ENCODE results near the gene REPIN1. TPM values are rescaled to one million over a fixed set of nuclear protein-coding genes. Genes with fewer than 3 reads are reported as not detected.

REPIN1 gene
- total RNA-seq, 1 donor from 2014 or later = 127 TPM

DNA sequence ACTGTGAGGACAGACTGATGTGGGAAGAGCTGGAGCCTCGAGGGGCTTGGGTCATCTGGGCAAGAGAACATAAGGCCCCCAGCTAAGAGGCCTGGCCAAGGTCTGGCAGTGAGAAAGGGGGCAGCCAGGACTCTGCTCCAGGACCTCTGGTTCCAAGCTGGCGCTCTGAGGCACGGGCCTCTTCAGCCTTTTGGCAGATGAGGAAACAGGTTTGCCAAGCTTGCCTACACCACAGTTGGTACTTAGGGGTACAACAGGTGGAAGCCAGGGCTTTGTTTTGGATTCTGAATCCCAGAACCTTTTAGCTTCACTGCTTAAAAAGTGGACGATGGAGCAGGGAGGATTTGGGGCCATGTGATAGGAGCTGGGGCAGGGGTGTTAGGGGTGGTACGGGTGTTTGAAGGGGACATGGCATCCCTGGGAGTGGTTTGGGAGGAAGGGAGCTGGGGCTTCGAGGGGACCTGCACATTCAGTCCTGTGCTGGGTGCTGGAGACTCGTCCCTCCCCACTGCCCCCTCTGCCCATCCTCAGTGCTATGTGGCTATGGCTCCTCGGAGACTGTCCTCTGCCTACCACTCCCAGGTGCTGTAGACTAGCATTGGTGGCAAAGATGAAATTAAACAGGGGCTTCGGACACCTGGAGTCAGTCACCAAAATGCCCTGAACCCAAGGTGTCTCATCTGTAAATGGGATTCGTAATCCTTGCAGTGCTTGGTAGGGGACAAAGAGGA is 40.8 kb downstream of the REPIN1 start:
- DNase-seq (ENCODE audit: low read depth) = no peak
- TF ChIP-seq, protein P1, sequence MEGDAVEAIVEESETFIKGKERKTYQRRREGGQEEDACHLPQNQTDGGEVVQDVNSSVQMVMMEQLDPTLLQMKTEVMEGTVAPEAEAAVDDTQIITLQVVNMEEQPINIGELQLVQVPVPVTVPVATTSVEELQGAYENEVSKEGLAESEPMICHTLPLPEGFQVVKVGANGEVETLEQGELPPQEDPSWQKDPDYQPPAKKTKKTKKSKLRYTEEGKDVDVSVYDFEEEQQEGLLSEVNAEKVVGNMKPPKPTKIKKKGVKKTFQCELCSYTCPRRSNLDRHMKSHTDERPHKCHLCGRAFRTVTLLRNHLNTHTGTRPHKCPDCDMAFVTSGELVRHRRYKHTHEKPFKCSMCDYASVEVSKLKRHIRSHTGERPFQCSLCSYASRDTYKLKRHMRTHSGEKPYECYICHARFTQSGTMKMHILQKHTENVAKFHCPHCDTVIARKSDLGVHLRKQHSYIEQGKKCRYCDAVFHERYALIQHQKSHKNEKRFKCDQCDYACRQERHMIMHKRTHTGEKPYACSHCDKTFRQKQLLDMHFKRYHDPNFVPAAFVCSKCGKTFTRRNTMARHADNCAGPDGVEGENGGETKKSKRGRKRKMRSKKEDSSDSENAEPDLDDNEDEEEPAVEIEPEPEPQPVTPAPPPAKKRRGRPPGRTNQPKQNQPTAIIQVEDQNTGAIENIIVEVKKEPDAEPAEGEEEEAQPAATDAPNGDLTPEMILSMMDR (conservative IDR thresholded peaks at IDR 0.05; ENCODE audit: low read depth, low read length) = no peak
- no peak overlapping the region for H3K4me3 ChIP-seq (ENCODE audit: low read depth, low read length)

DNA sequence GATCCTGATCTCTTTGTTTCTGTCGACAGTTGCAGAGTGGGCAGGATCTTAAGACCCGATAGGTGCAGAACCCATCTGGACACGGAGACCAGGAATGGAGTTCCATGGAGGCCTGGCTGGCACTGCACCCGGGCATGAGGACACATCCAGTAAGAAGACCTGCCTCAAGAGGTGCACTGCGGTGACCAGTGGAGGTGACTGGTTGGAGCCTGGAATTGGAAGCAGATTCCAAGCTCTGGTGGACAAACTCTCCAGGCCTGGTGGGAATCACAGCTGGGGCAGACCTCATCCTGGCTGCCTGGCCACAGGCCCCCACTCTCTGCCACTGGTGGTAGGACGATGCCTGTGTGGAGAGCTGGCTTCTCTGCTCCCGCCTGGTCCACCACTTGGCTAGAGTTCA is 41.5 kb downstream of the REPIN1 start:
- H3K4me3 ChIP-seq (ENCODE audit: low read depth, low read length) = no peak overlapping the region
- TF ChIP-seq, protein P1 (conservative IDR thresholded peaks at IDR 0.05; ENCODE audit: low read depth, low read length) = no peak
- DNase-seq (ENCODE audit: low read depth) = no peak

- DNase-seq (ENCODE audit: low read depth) = no peak
- H3K4me3 ChIP-seq (ENCODE audit: low read depth, low read length) = no peak overlapping the region
- TF ChIP-seq, protein P1 (conservative IDR thresholded peaks at IDR 0.05; ENCODE audit: low read depth, low read length) = no peak
Measured at GRCh38 chr7:150410680-150411346, 42.2 kb downstream of the REPIN1 start.

DNA sequence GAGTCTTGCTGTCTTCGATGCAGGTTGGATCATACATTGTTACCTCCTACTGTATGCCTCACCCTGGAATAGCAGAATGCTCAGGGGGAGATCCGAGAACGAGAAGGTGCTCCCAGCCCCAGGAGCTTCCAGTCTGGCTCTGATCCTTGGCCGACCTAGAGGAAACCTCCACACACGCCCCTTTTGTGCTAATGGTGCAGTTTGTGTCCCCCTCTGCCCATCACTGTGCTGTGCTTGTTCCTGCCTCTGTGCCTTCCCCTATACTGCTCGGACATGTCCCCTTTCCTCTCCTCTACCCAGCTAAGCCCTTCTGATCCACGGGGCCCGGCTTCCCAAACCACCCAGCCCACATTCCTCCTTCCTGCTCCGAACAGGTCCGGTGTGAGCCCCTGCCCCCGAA is 43.0 kb downstream of the REPIN1 start:
- no peak for DNase-seq (ENCODE audit: low read depth)
- TF ChIP-seq, protein P1 (conservative IDR thresholded peaks at IDR 0.05; ENCODE audit: low read depth, low read length) = no peak
- H3K4me3 ChIP-seq (ENCODE audit: low read depth, low read length) = no peak overlapping the region

GRCh38 chr7:150412016-150412415 is 43.4 kb downstream of the REPIN1 start:
- H3K4me3 ChIP-seq (ENCODE audit: low read depth, low read length) = no peak overlapping the region
- TF ChIP-seq, protein P1 (conservative IDR thresholded peaks at IDR 0.05; ENCODE audit: low read depth, low read length) = no peak

GRCh38 chr7:150412518-150413488 is 44.2 kb downstream of the REPIN1 start:
- TF ChIP-seq, protein P1 (conservative IDR thresholded peaks at IDR 0.05; ENCODE audit: low read depth, low read length) = no peak
- H3K4me3 ChIP-seq (ENCODE audit: low read depth, low read length) = no peak overlapping the region
- no peak for DNase-seq (ENCODE audit: low read depth)

More at GRCh38 chr7:150412016-150412415, 43.4 kb downstream of the REPIN1 start:
- DNase-seq (ENCODE audit: low read depth) = no peak
